ENCODE data around the gene IL1RAPL2. TPM values are rescaled to one million over a fixed set of nuclear protein-coding genes. Genes with fewer than 3 reads are reported as not detected.

IL1RAPL2 gene
- total and polyA plus RNA-seq, 10 of the 15 experiments (the other 5 are each of a cell fraction or from before 2014, with no cell fraction given), result 0.19 TPM; not detected in 9

GRCh38 chrX:105136786-105137185 lies 570.8 kb downstream of the IL1RAPL2 start (continued):
- TF ChIP-seq MTA3 (IDR thresholded peaks at IDR 0.05; ENCODE audit: borderline replicate concordance, low read length) (no peak), ZNF274 (IDR thresholded peaks at IDR 0.05; ENCODE audit: insufficient read depth, insufficient read length) (no peak), ZNF384 (IDR thresholded peaks at IDR 0.05; ENCODE audit: borderline replicate concordance, low read depth, low read length) (no peak), TCF7 (IDR thresholded peaks at IDR 0.05; ENCODE audit: borderline replicate concordance) (no peak), YBX1 (IDR thresholded peaks at IDR 0.05) (no peak), SREBF2 (IDR thresholded peaks at IDR 0.05; ENCODE audit: low read length) (no peak), MXI1 (IDR thresholded peaks at IDR 0.05; ENCODE audit: low read depth, low read length) (no peak)

GRCh38 chrX:105150036-105150435 lies 584.0 kb downstream of the IL1RAPL2 start:
- Histone ChIP-seq H3K27me3 (replicated peaks in 1 of 2; ENCODE audit: control insufficient read depth in 2 of 2, insufficient read depth in 2 of 2, low read length in 1 of 2) (no peaks in the 10 kb centered on the region), H3K9me3 (replicated peaks; ENCODE audit: control insufficient read depth, insufficient read depth, low read length) (no peaks in the 10 kb centered on the region), H3K4me2 (ENCODE audit: control insufficient read depth, insufficient read depth) (no peak overlapping the region), H3K27ac (ENCODE audit: control insufficient read depth, insufficient read depth) (no peak overlapping the region), H3K36me3 (ENCODE audit: control insufficient read depth in 2 of 2, insufficient read depth in 2 of 2, low read length in 1 of 2) (no peaks in the 10 kb centered on the region), H3K79me2 (ENCODE audit: control insufficient read depth, insufficient read depth, low read length) (no peaks in the 10 kb centered on the region), H3K4me3 (no peak overlapping the region), H2AFZ (ENCODE audit: control insufficient read depth, low read depth, low read length) (no peak overlapping the region), H3K9ac (ENCODE audit: control insufficient read depth, insufficient read depth, low read length) (no peak overlapping the region), H3K4me1 (ENCODE audit: control insufficient read depth, insufficient read depth, low read length) (no peaks in the 10 kb centered on the region), H4K20me1 (ENCODE audit: control insufficient read depth, insufficient read depth) (no peaks in the 10 kb centered on the region)
- 0% methylated on average over 1 of the region's 1 CpG for WGBS (ENCODE audit: insufficient coverage, insufficient replicate concordance, low lambda C conversion rate, missing lambda C conversion rate)
- FAIRE-seq (no peak), ATAC-seq (no peak), DNase-seq (ENCODE audit: low read depth, low spot score) (no peak)
- BruUV-seq (replicated peaks), result no TSS peak
- ChIA-PET RAD21 (ENCODE audit: unreplicated experiment) (no interaction called here), SMC1A (ENCODE audit: uncharacterized antibody, unreplicated experiment) (no interaction called here), CTCF (no interaction called here), POLR2A (no interaction called here)
- intact Hi-C loops (cut with micrococcal nuclease; ENCODE audit: unreplicated experiment), result no loop called here
- in situ Hi-C loops (cut with MboI), result no loop called here
- TF ChIP-seq SUZ12 (IDR thresholded peaks at IDR 0.05; ENCODE audit: unreplicated experiment) (no peak), SPI1 (IDR thresholded peaks at IDR 0.05; ENCODE audit: borderline replicate concordance, insufficient read depth, low read depth, low read length) (no peak), POLR2AphosphoS5 (IDR thresholded peaks at IDR 0.05; ENCODE audit: low read length) (no peak), GATAD2B (conservative IDR thresholded peaks at IDR 0.05; ENCODE audit: low read depth) (no peak)
- TF ChIP-seq, protein P1, sequence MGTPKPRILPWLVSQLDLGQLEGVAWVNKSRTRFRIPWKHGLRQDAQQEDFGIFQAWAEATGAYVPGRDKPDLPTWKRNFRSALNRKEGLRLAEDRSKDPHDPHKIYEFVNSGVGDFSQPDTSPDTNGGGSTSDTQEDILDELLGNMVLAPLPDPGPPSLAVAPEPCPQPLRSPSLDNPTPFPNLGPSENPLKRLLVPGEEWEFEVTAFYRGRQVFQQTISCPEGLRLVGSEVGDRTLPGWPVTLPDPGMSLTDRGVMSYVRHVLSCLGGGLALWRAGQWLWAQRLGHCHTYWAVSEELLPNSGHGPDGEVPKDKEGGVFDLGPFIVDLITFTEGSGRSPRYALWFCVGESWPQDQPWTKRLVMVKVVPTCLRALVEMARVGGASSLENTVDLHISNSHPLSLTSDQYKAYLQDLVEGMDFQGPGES (IDR thresholded peaks at IDR 0.05), result no peak
